ENCODE measurements around the gene PHAF1.

Gene PHAF1

GRCh38 chr16:67181346-67181745, 71.6 kb downstream of the PHAF1 start:
- Histone ChIP-seq H3K4me1 (ENCODE audit: control insufficient read depth, insufficient read depth, low read length) (peaks cover 56% of the 10 kb centered on the region), H3K27me3 (ENCODE audit: control insufficient read depth in 1 of 2, insufficient read depth in 2 of 2, low read length in 2 of 2) (no peaks in the 10 kb centered on the region), H3K9ac (ENCODE audit: low read length in 2 of 2) (no peak overlapping the region), H3K36me3 (ENCODE audit: control insufficient read depth in 2 of 2, insufficient read depth in 2 of 2, low read length in 2 of 2) (no peaks in the 10 kb centered on the region), H3K27ac (ENCODE audit: low read length) (peak overlapping the region; percentile 46), H3K9me3 (ENCODE audit: control insufficient read depth in 2 of 2, low read length in 2 of 2) (no peaks in the 10 kb centered on the region), H3K4me3 (ENCODE audit: low read length in 2 of 2) (no peak overlapping the region)

GRCh38 chr16:67182288-67182687, 72.5 kb downstream of the PHAF1 start:
- Histone ChIP-seq H3K9ac (ENCODE audit: low read length in 2 of 2) (no peak overlapping the region), H3K36me3 (ENCODE audit: control insufficient read depth in 2 of 2, insufficient read depth in 2 of 2, low read length in 2 of 2) (no peaks in the 10 kb centered on the region), H3K27ac (ENCODE audit: low read length) (no peak overlapping the region), H3K9me3 (ENCODE audit: control insufficient read depth in 2 of 2, low read length in 2 of 2) (no peaks in the 10 kb centered on the region), H3K4me3 (ENCODE audit: low read length in 2 of 2) (no peak overlapping the region), H3K4me1 (ENCODE audit: control insufficient read depth, insufficient read depth, low read length) (peaks cover 56% of the 10 kb centered on the region), H3K27me3 (ENCODE audit: control insufficient read depth in 1 of 2, insufficient read depth in 2 of 2, low read length in 2 of 2) (no peaks in the 10 kb centered on the region)

GRCh38 chr16:67183284-67183626, 73.5 kb downstream of the PHAF1 start:
- H3K9me3 ChIP-seq (ENCODE audit: control insufficient read depth in 2 of 2, low read length in 2 of 2), result no peaks in the 10 kb centered on the region
- H3K27me3 ChIP-seq (ENCODE audit: control insufficient read depth in 1 of 2, insufficient read depth in 2 of 2, low read length in 2 of 2), result no peaks in the 10 kb centered on the region
- no peaks in the 10 kb centered on the region for H3K36me3 ChIP-seq (ENCODE audit: control insufficient read depth in 2 of 2, insufficient read depth in 2 of 2, low read length in 2 of 2)
- peak overlapping the region; percentile 75 to 86 for H3K4me3 ChIP-seq (ENCODE audit: low read length in 2 of 2)
- peak overlapping the region; percentile 92 for H3K27ac ChIP-seq (ENCODE audit: low read length)
- H3K4me1 ChIP-seq (ENCODE audit: control insufficient read depth, insufficient read depth, low read length), result peaks cover 46% of the 10 kb centered on the region
- H3K9ac ChIP-seq (ENCODE audit: low read length in 2 of 2), result peak overlapping the region; percentile 79 to 94

GRCh38 chr16:67183627-67184452, 74.1 kb downstream of the PHAF1 start, which contains the start of gene MATCAP1:
Gene MATCAP1 (minus strand): TSS chr16:67183963. CDS start chr16:67180610, 3,353 bp downstream.
- H3K27ac ChIP-seq (ENCODE audit: low read length), result peak within 1 kb of the TSS; percentile 92
- H3K9me3 ChIP-seq (ENCODE audit: control insufficient read depth in 2 of 2, low read length in 2 of 2), result no peaks in the 10 kb centered on the region
- H3K36me3 ChIP-seq (ENCODE audit: control insufficient read depth in 2 of 2, insufficient read depth in 2 of 2, low read length in 2 of 2), result no peaks in the 10 kb centered on the region
- H3K4me1 ChIP-seq (ENCODE audit: control insufficient read depth, insufficient read depth, low read length), result peaks cover 41% of the 10 kb centered on the region
- H3K27me3 ChIP-seq (ENCODE audit: control insufficient read depth in 1 of 2, insufficient read depth in 2 of 2, low read length in 2 of 2), result no peaks in the 10 kb centered on the region
- H3K9ac ChIP-seq (ENCODE audit: low read length in 2 of 2), result peak within 1 kb of the TSS; percentile 79 to 94
- peak within 1 kb of the TSS; percentile 75 to 86 for H3K4me3 ChIP-seq (ENCODE audit: low read length in 2 of 2)

GRCh38 chr16:67184453-67184994, 74.8 kb downstream of the PHAF1 start:
- Histone ChIP-seq H3K27ac (ENCODE audit: low read length) (peak overlapping the region; percentile 92), H3K9ac (ENCODE audit: low read length in 2 of 2) (peak overlapping the region in 1 of 2 donors; percentile 79), H3K27me3 (ENCODE audit: control insufficient read depth in 1 of 2, insufficient read depth in 2 of 2, low read length in 2 of 2) (no peaks in the 10 kb centered on the region), H3K36me3 (ENCODE audit: control insufficient read depth in 2 of 2, insufficient read depth in 2 of 2, low read length in 2 of 2) (no peaks in the 10 kb centered on the region), H3K4me1 (ENCODE audit: control insufficient read depth, insufficient read depth, low read length) (peaks cover 40% of the 10 kb centered on the region), H3K4me3 (ENCODE audit: low read length in 2 of 2) (peak overlapping the region; percentile 75 to 86), H3K9me3 (ENCODE audit: control insufficient read depth in 2 of 2, low read length in 2 of 2) (no peaks in the 10 kb centered on the region)

GRCh38 chr16:67184995-67185650, 75.4 kb downstream of the PHAF1 start:
- H3K9me3 ChIP-seq (ENCODE audit: control insufficient read depth in 2 of 2, low read length in 2 of 2), result no peaks in the 10 kb centered on the region
- H3K27me3 ChIP-seq (ENCODE audit: control insufficient read depth in 1 of 2, insufficient read depth in 2 of 2, low read length in 2 of 2), result no peaks in the 10 kb centered on the region
- no peaks in the 10 kb centered on the region for H3K36me3 ChIP-seq (ENCODE audit: control insufficient read depth in 2 of 2, insufficient read depth in 2 of 2, low read length in 2 of 2)
- peak overlapping the region; percentile 7 to 86 for H3K4me3 ChIP-seq (ENCODE audit: low read length in 2 of 2)
- no peak overlapping the region for H3K27ac ChIP-seq (ENCODE audit: low read length)
- H3K4me1 ChIP-seq (ENCODE audit: control insufficient read depth, insufficient read depth, low read length), result peaks cover 40% of the 10 kb centered on the region
- peak overlapping the region in 1 of 2 donors; percentile 47 for H3K9ac ChIP-seq (ENCODE audit: low read length in 2 of 2)

- H3K27ac ChIP-seq (ENCODE audit: low read length), result no peak overlapping the region
- H3K9ac ChIP-seq (ENCODE audit: low read length in 2 of 2), result peak overlapping the region in 1 of 2 donors; percentile 47
- no peaks in the 10 kb centered on the region for H3K36me3 ChIP-seq (ENCODE audit: control insufficient read depth in 2 of 2, insufficient read depth in 2 of 2, low read length in 2 of 2)
- peaks cover 40% of the 10 kb centered on the region for H3K4me1 ChIP-seq (ENCODE audit: control insufficient read depth, insufficient read depth, low read length)
- H3K4me3 ChIP-seq (ENCODE audit: low read length in 2 of 2), result peak overlapping the region; percentile 2 to 86
- no peaks in the 10 kb centered on the region for H3K27me3 ChIP-seq (ENCODE audit: control insufficient read depth in 1 of 2, insufficient read depth in 2 of 2, low read length in 2 of 2)
- no peaks in the 10 kb centered on the region for H3K9me3 ChIP-seq (ENCODE audit: control insufficient read depth in 2 of 2, low read length in 2 of 2)
These were observed 76.0 kb downstream of the PHAF1 start for GRCh38 chr16:67185651-67186134.

GRCh38 chr16:67186550-67186950, 76.8 kb downstream of the PHAF1 start:
- H3K36me3 ChIP-seq (ENCODE audit: control insufficient read depth in 2 of 2, insufficient read depth in 2 of 2, low read length in 2 of 2), result no peaks in the 10 kb centered on the region
- no peak overlapping the region for H3K4me3 ChIP-seq (ENCODE audit: low read length in 2 of 2)
- no peak overlapping the region for H3K9ac ChIP-seq (ENCODE audit: low read length in 2 of 2)
- no peaks in the 10 kb centered on the region for H3K27me3 ChIP-seq (ENCODE audit: control insufficient read depth in 1 of 2, insufficient read depth in 2 of 2, low read length in 2 of 2)
- no peak overlapping the region for H3K27ac ChIP-seq (ENCODE audit: low read length)
- peaks cover 35% of the 10 kb centered on the region for H3K4me1 ChIP-seq (ENCODE audit: control insufficient read depth, insufficient read depth, low read length)
- H3K9me3 ChIP-seq (ENCODE audit: control insufficient read depth in 2 of 2, low read length in 2 of 2), result no peaks in the 10 kb centered on the region

GRCh38 chr16:67187175-67187890, 77.6 kb downstream of the PHAF1 start:
- H3K4me1 ChIP-seq (ENCODE audit: control insufficient read depth, insufficient read depth, low read length), result peaks cover 38% of the 10 kb centered on the region
- no peak overlapping the region for H3K9ac ChIP-seq (ENCODE audit: low read length in 2 of 2)
- H3K36me3 ChIP-seq (ENCODE audit: control insufficient read depth in 2 of 2, insufficient read depth in 2 of 2, low read length in 2 of 2), result no peaks in the 10 kb centered on the region
- no peaks in the 10 kb centered on the region for H3K9me3 ChIP-seq (ENCODE audit: control insufficient read depth in 2 of 2, low read length in 2 of 2)
- H3K27ac ChIP-seq (ENCODE audit: low read length), result no peak overlapping the region
- no peak overlapping the region for H3K4me3 ChIP-seq (ENCODE audit: low read length in 2 of 2)
- H3K27me3 ChIP-seq (ENCODE audit: control insufficient read depth in 1 of 2, insufficient read depth in 2 of 2, low read length in 2 of 2), result no peaks in the 10 kb centered on the region

GRCh38 chr16:67188323-67188722, 78.6 kb downstream of the PHAF1 start:
- Histone ChIP-seq H3K4me1 (ENCODE audit: control insufficient read depth, insufficient read depth, low read length) (peaks cover 38% of the 10 kb centered on the region), H3K9ac (ENCODE audit: low read length in 2 of 2) (no peak overlapping the region), H3K9me3 (ENCODE audit: control insufficient read depth in 2 of 2, low read length in 2 of 2) (no peaks in the 10 kb centered on the region), H3K36me3 (ENCODE audit: control insufficient read depth in 2 of 2, insufficient read depth in 2 of 2, low read length in 2 of 2) (peaks cover 0 to under 1% of the 10 kb centered on the region in 2 donors), H3K4me3 (ENCODE audit: low read length in 2 of 2) (no peak overlapping the region), H3K27me3 (ENCODE audit: control insufficient read depth in 1 of 2, insufficient read depth in 2 of 2, low read length in 2 of 2) (no peaks in the 10 kb centered on the region), H3K27ac (ENCODE audit: low read length) (no peak overlapping the region)
